NCI-H460 (cell line): ENCODE data around the gene SMAD3. TPM values are rescaled to one million over a fixed set of nuclear protein-coding genes. Genes with fewer than 3 reads are reported as not detected.

ENCODE experiments used
- DNase-seq: peaks from one replicate; pipeline ENCODE4 v3.0.0-alpha.2; 2016; ENCODE audit warnings: low read depth; ENCODE audit errors: extremely low read depth
- total RNA-seq: library from RNA; depleted of rRNA; stranded (reverse); fragments of >200 nt; shearing (Covaris generic); gene quantifications from 2 replicates; pipeline ENCODE4 v1.2.3, GENCODE V29; 2014; rRNA removed

Gene SMAD3
- total RNA-seq, 1 experiment from 2014 or later, result 12.3 TPM

- DNase-seq, result no peak
These were observed 149.7 kb downstream of the SMAD3 start for GRCh38 chr15:67215102-67215501.

- no peak for DNase-seq
These were observed 151.5 kb downstream of the SMAD3 start for GRCh38 chr15:67216859-67217258.

GRCh38 chr15:67218428-67218827 is 153.0 kb downstream of the SMAD3 start:
- no peak for DNase-seq

- no peak for DNase-seq
These were observed 153.9 kb downstream of the SMAD3 start for GRCh38 chr15:67219288-67219687.

- DNase-seq, result no peak
These were observed 159.5 kb downstream of the SMAD3 start for GRCh38 chr15:67224889-67225288.

GRCh38 chr15:67225336-67225735 is 159.9 kb downstream of the SMAD3 start:
- no peak for DNase-seq

GRCh38 chr15:67227431-67227830 is 162.0 kb downstream of the SMAD3 start:
- no peak for DNase-seq

- no peak for DNase-seq
These were observed 162.4 kb downstream of the SMAD3 start for GRCh38 chr15:67227846-67228245.

GRCh38 chr15:67228286-67228685 is 162.9 kb downstream of the SMAD3 start:
- no peak for DNase-seq

GRCh38 chr15:67230504-67230903 is 165.1 kb downstream of the SMAD3 start:
- no peak for DNase-seq

GRCh38 chr15:67232591-67232990 is 167.2 kb downstream of the SMAD3 start:
- DNase-seq, result no peak

GRCh38 chr15:67240235-67241131 is 175.1 kb downstream of the SMAD3 start:
- peak; percentile 24 for DNase-seq

- DNase-seq, result no peak
These were observed 175.9 kb downstream of the SMAD3 start for GRCh38 chr15:67241132-67241855.

- DNase-seq, result no peak
These were observed 177.3 kb downstream of the SMAD3 start for GRCh38 chr15:67242708-67243111.

Other genes with a start within 250 kb of the SMAD3 start
- gene AAGAB, start 189.1 kb downstream of the SMAD3 start, total RNA-seq, result 39.7 and 41.5 TPM in 2 replicates
- gene IQCH, start 189.2 kb downstream of the SMAD3 start, total RNA-seq, result 4.0 and 5.7 TPM in 2 replicates